ENCODE measurements around the gene AIFM2. TPM values are rescaled to one million over a fixed set of nuclear protein-coding genes. Genes with fewer than 3 reads are reported as not detected.

Gene AIFM2
- total and polyA plus RNA-seq, 2 of the 13 experiments (the other 11 are each of a cell fraction or from before 2014, with no cell fraction given): 20.3 to 29.5 TPM

DNA sequence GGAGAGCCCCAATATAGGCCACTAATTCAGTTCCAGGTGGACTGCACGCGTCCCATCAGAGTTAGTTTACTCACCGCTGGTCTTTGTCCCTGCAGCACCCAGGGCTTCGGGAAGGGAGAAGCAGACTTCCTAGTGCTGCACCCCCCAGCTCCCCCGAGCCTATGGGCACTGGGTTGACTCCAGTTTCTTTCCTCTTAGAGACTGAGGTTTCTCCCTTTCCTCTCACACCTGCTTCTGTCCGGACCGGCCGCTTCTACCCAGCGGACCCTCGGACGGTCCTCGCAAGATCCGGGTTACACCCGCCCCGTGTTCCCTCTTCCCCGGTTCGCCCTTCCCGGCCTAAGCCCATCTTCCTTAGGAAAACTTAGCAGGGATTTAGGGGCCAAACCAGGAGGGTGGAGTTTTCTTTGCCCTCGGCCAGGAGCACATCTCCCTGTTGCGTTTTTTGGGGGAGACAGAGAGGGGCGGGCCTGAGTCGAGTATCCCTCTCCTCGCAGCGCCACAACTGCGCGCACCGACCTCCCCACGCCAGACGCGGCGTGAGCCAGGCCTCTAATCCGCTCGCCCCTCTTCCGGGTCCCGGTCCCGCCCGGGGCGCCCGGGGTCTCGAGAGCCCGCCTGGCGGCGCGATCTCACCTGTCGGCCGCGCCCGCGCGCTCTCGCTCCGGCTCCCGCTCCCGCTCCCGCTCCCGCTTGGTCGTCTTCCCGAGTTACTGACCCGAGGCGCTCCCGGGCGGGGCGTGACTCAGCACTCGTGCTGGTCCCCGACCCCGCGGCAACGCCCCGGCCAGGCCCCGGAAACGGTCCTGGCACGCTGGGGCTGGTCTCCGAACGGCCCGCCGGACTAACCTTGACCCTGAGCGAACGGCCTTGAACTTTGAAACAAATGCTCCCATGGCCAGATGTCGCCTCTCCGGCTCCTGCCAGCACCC is at the start of gene AIFM2 (continued):
- TF ChIP-seq ZNF430 (CRISPR knock-in tag; IDR thresholded peaks at IDR 0.05) (peak; percentile 70; the same call in 1 of the 2 replicates), NFE2L1 (CRISPR knock-in tag; IDR thresholded peaks at IDR 0.05; ENCODE audit: borderline replicate concordance) (peak; percentile 88; the same call in 1 of the 2 replicates), ATF3 (CRISPR knock-in tag; IDR thresholded peaks at IDR 0.05) (peak; percentile 66; the same call in 1 of the 2 replicates), TCF12 (IDR thresholded peaks at IDR 0.05) (no peak), TCF12 (CRISPR knock-in tag; IDR thresholded peaks at IDR 0.05) (no peak), JARID2 (CRISPR knock-in tag; IDR thresholded peaks at IDR 0.05; ENCODE audit: insufficient replicate concordance) (no peak), SNAI1 (CRISPR knock-in tag; IDR thresholded peaks at IDR 0.05; ENCODE audit: borderline replicate concordance) (0 out of 2 replicates have a peak, but pooled peaks have one; percentile 27), PCBP1 (IDR thresholded peaks at IDR 0.05; ENCODE audit: borderline replicate concordance, low read depth, low read length) (no peak), FOXJ3 (CRISPR knock-in tag; IDR thresholded peaks at IDR 0.05; ENCODE audit: borderline replicate concordance) (no peak), ATRX (CRISPR knock-in tag; IDR thresholded peaks at IDR 0.05; ENCODE audit: borderline replicate concordance) (no peak), FOXO1 (CRISPR knock-in tag; IDR thresholded peaks at IDR 0.05) (peak; percentile 67; the same call in 1 of the 2 replicates), CENPX (CRISPR knock-in tag; IDR thresholded peaks at IDR 0.05) (no peak), MAFF (IDR thresholded peaks at IDR 0.05; ENCODE audit: low read depth, low read length) (peak; percentile 43; the same call in 1 of the 2 replicates), ZNF841 (CRISPR knock-in tag; IDR thresholded peaks at IDR 0.05; ENCODE audit: borderline replicate concordance) (no peak), RARG (CRISPR knock-in tag; IDR thresholded peaks at IDR 0.05; ENCODE audit: low read depth) (no peak), ZNF576 (CRISPR knock-in tag; IDR thresholded peaks at IDR 0.05) (no peak), PPARG (CRISPR knock-in tag; conservative IDR thresholded peaks at IDR 0.05) (peak; percentile 76), ZMAT5 (CRISPR knock-in tag; IDR thresholded peaks at IDR 0.05; ENCODE audit: borderline replicate concordance, low read depth) (no peak), SUZ12 (IDR thresholded peaks at IDR 0.05; ENCODE audit: low read depth, low read length) (no peak), ZNF7 (CRISPR knock-in tag; IDR thresholded peaks at IDR 0.05) (no peak), ZNF3 (CRISPR knock-in tag; IDR thresholded peaks at IDR 0.05) (no peak), NFE2L2 (IDR thresholded peaks at IDR 0.05; ENCODE audit: low read length) (peak; percentile 96), CC2D1A (CRISPR knock-in tag; IDR thresholded peaks at IDR 0.05) (no peak), ELF4 (CRISPR knock-in tag; IDR thresholded peaks at IDR 0.05; ENCODE audit: borderline replicate concordance) (0 out of 2 replicates have a peak, but pooled peaks have one; percentile 24), MIXL1 (CRISPR knock-in tag; IDR thresholded peaks at IDR 0.05) (peak; percentile 58; the same call in 1 of the 2 replicates), ZNF772 (CRISPR knock-in tag; IDR thresholded peaks at IDR 0.05) (0 out of 2 replicates have a peak, but pooled peaks have one; percentile 2)
- TF ChIP-seq, protein P1, sequence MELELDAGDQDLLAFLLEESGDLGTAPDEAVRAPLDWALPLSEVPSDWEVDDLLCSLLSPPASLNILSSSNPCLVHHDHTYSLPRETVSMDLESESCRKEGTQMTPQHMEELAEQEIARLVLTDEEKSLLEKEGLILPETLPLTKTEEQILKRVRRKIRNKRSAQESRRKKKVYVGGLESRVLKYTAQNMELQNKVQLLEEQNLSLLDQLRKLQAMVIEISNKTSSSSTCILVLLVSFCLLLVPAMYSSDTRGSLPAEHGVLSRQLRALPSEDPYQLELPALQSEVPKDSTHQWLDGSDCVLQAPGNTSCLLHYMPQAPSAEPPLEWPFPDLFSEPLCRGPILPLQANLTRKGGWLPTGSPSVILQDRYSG (CRISPR knock-in tag; IDR thresholded peaks at IDR 0.05): no peak

Measured in HepG2 (cell line).